ENCODE results near the gene ACRBP. TPM values are rescaled to one million over a fixed set of nuclear protein-coding genes. Genes with fewer than 3 reads are reported as not detected.
A peak's percentile ranks its signal among the peaks of the same experiment; 100 is the strongest.

ACRBP gene
- total RNA-seq, 1 experiment from 2014 or later, result 0.54 TPM

- Histone ChIP-seq H3K27ac (ENCODE audit: low read length) (peak within 1 kb of the TSS; percentile 97), H3K4me3 (ENCODE audit: low read depth in 2 of 2, low read length in 2 of 2) (peak within 1 kb of the TSS; percentile 83 to 86), H3K9me3 (ENCODE audit: control insufficient read depth, insufficient read depth, low read depth, low read length) (no peaks in the 10 kb centered on the region), H3K4me1 (ENCODE audit: control insufficient read depth, insufficient read depth, low read length) (peaks cover 14% of the 10 kb centered on the region), H3K27me3 (ENCODE audit: control insufficient read depth, insufficient read depth, low read length) (no peaks in the 10 kb centered on the region), H3K36me3 (ENCODE audit: control insufficient read depth, insufficient read depth, low read length) (peaks cover 4% of the 10 kb centered on the region; the same call in 1 of the 2 replicates)
- intact Hi-C loops (cut with micrococcal nuclease; ENCODE audit: unreplicated experiment) (loop anchor here (2.0 kb wide), 1 partner anchor 82 kb away; the partner anchor contains the start of gene CHD4), in situ Hi-C loops (cut with HindIII; ENCODE audit: low pct_unique_long_range_greater_than_20kb, low sequenced_read_pairs) (no loop called here)
- ChIA-PET POLR2A (interaction anchor here (0.6 to 0.7 kb wide), 14 partner anchors 17 to 1355 kb away, joined by 3 to 15 read pairs (median 8); partner anchors contain the start of gene TPI1), CTCF (interaction anchor here (0.6 to 0.7 kb wide), 4 partner anchors 68 to 135 kb away, joined by 3 to 8 read pairs (median 5); partner anchors contain the start of gene PTMS)
- no peak for TF ChIP-seq TCF7L2 (IDR thresholded peaks at IDR 0.05; ENCODE audit: low read depth, low read length)
- TF ChIP-seq, protein P1, sequence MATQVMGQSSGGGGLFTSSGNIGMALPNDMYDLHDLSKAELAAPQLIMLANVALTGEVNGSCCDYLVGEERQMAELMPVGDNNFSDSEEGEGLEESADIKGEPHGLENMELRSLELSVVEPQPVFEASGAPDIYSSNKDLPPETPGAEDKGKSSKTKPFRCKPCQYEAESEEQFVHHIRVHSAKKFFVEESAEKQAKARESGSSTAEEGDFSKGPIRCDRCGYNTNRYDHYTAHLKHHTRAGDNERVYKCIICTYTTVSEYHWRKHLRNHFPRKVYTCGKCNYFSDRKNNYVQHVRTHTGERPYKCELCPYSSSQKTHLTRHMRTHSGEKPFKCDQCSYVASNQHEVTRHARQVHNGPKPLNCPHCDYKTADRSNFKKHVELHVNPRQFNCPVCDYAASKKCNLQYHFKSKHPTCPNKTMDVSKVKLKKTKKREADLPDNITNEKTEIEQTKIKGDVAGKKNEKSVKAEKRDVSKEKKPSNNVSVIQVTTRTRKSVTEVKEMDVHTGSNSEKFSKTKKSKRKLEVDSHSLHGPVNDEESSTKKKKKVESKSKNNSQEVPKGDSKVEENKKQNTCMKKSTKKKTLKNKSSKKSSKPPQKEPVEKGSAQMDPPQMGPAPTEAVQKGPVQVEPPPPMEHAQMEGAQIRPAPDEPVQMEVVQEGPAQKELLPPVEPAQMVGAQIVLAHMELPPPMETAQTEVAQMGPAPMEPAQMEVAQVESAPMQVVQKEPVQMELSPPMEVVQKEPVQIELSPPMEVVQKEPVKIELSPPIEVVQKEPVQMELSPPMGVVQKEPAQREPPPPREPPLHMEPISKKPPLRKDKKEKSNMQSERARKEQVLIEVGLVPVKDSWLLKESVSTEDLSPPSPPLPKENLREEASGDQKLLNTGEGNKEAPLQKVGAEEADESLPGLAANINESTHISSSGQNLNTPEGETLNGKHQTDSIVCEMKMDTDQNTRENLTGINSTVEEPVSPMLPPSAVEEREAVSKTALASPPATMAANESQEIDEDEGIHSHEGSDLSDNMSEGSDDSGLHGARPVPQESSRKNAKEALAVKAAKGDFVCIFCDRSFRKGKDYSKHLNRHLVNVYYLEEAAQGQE (IDR thresholded peaks at IDR 0.05; ENCODE audit: insufficient read depth in 1 of 2, low read depth in 2 of 2, low read length in 1 of 2), result no peak
- TF ChIP-seq POLR2AphosphoS5 (IDR thresholded peaks at IDR 0.05; ENCODE audit: low read depth, low read length), result peak; percentile 69
- TF ChIP-seq SIN3A (IDR thresholded peaks at IDR 0.05; ENCODE audit: borderline replicate concordance, insufficient read depth, low read depth, low read length), result no peak
- no peak for TF ChIP-seq CTCF (IDR thresholded peaks at IDR 0.05)
- peak; percentile 94 for ATAC-seq
- peak; percentile 86 for DNase-seq (ENCODE audit: low read depth, low spot score)
- BruUV-seq (replicated peaks), result no TSS peak
Measured at GRCh38 chr12:6688999-6689882, 42.0 kb upstream of the ACRBP start, which contains the start of gene ZNF384. Gene ZNF384, minus strand, starts transcription at chr12:6689375. Its CDS starts 9,855 bp downstream, at chr12:6679520.

DNA sequence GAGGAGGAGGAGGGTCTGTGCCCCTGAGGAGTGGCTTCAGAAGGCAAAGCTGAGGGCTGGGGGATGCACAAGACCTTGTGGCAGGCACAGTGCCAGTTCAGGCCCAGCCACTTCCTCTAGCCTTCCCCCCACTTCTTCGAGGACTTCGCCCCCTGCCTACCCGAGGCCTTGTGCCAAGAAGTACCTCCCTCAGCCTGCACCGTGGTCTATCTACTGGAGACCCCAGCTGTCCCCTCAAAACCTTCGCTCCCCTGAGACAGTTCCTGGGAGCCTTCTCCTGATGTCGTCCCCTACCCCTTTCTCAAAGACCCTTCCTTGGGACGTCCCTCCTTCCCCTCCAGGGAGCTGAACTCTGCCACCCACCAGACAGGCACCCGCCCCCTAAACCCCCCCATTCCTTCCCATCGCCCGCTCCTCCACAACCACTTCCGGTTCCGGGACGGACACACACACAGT is 41.3 kb upstream of the ACRBP start:
- Histone ChIP-seq H3K4me3 (ENCODE audit: low read depth in 2 of 2, low read length in 2 of 2) (peak overlapping the region; percentile 83 to 86), H3K4me1 (ENCODE audit: control insufficient read depth, insufficient read depth, low read length) (peaks cover 14% of the 10 kb centered on the region), H3K9me3 (ENCODE audit: control insufficient read depth, insufficient read depth, low read depth, low read length) (no peaks in the 10 kb centered on the region), H3K27ac (ENCODE audit: low read length) (peak overlapping the region; percentile 95), H3K36me3 (ENCODE audit: control insufficient read depth, insufficient read depth, low read length) (peaks cover 4% of the 10 kb centered on the region; the same call in 1 of the 2 replicates), H3K27me3 (ENCODE audit: control insufficient read depth, insufficient read depth, low read length) (no peaks in the 10 kb centered on the region)
- in situ Hi-C loops (cut with HindIII; ENCODE audit: low pct_unique_long_range_greater_than_20kb, low sequenced_read_pairs), result no loop called here
- TF ChIP-seq, protein P1 (IDR thresholded peaks at IDR 0.05; ENCODE audit: insufficient read depth in 1 of 2, low read depth in 2 of 2, low read length in 1 of 2), result no peak
- TF ChIP-seq POLR2AphosphoS5 (IDR thresholded peaks at IDR 0.05; ENCODE audit: low read depth, low read length) (no peak), CTCF (IDR thresholded peaks at IDR 0.05) (no peak), TCF7L2 (IDR thresholded peaks at IDR 0.05; ENCODE audit: low read depth, low read length) (no peak), SIN3A (IDR thresholded peaks at IDR 0.05; ENCODE audit: borderline replicate concordance, insufficient read depth, low read depth, low read length) (no peak)
- no peak for ATAC-seq
- POLR2A ChIA-PET, result interaction anchor here (0.6 kb wide), 3 partner anchors 156 to 218 kb away, joined by 3 to 11 read pairs (median 6); partner anchors contain the start of gene TPI1
- CTCF ChIA-PET, result no interaction called here
- intact Hi-C loops (cut with micrococcal nuclease; ENCODE audit: unreplicated experiment), result loop anchor here (2.0 kb wide), 1 partner anchor 82 kb away; the partner anchor contains the start of gene CHD4
- no peak for DNase-seq (ENCODE audit: low read depth, low spot score)
- BruUV-seq (replicated peaks), result no TSS peak

All from Panc1 (cell line).